ENCODE measurements around the gene AGFG1.
A peak's percentile ranks its signal among the peaks of the same experiment; 100 is the strongest.
"Not testable (repeated sequence)": the region's sequence is repeated elsewhere in the genome, so short reads cannot be mapped to it uniquely, and the experiment has no call there.

The AGFG1 gene

DNA sequence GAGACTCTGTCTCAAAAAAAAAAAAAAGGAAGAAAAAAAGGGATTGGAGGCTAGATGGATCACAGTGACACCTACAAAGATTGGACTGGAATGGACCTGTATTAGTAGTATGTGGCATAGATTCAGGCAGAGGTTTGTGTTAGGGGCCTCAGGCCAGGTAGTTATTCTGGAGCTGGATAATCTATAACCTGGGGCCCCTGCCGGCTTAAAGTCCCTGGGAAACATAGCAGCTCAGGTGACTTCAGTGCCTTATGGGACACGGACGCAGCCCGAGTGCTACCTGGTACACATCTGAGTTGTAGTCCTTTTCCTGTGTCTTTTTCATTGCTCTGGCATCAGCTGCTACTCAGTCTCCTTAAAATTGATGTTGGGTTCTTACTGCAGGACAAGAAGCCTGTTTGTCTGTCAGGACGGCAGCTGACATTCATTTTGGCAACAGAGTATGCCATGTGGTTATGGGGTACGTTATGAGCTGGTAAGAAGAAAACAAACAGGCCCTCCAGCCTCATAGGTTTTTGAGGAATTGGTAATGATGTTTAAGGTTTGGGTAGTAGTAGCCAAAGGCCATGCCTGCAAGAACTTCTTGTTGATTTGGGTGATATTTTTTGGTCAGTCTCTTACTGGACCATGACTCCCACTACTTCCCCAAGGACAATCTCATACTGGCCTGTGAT is 27.8 kb downstream of the AGFG1 start:
- DNase-seq (ENCODE audit: low read depth, low spot score), result no peak

DNA sequence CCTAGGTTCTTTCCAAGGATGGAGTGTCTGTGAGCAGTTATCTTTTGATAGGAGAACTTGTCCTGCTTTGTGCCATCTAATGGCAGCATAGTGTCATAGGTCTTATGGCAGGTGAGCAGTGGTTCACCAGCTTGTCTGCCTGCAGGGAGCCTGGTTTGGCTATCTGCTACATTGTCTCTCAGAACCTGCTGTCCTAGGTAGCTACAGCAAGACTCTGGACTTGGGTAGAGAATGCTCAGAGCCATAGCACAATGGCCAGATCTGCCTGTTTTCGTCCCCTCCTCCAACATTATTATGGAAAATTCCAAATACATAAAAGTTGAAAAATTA is 28.3 kb downstream of the AGFG1 start:
- DNase-seq (ENCODE audit: low read depth, low spot score), result no peak

- DNase-seq (ENCODE audit: low read depth, low spot score), result peak; percentile 73
These were observed 31.8 kb downstream of the AGFG1 start for GRCh38 chr2:227503433-227504406.

- no peak for DNase-seq (ENCODE audit: low read depth, low spot score)
These were observed 32.7 kb downstream of the AGFG1 start for GRCh38 chr2:227504700-227505099.

DNA sequence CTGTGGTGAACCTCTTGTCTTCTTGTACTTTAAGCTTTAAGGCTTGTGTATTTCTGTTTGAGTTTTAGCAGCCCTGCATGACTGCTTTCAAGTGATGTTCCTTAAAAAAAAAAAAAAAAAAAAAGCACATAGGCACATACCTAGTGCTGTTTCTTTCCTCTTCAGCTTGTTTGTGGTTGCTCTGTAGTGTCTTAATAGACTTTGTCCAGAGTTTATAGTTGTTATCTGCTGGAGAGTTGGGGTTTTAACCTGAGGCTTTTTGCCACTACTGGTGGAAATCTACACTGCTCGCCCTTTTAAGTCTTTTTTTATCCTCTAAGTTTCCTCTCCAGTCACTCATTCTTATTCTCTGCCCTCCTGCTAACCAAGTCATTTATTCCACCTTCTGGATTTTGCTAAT is 34.5 kb downstream of the AGFG1 start:
- DNase-seq (ENCODE audit: low read depth, low spot score), result no peak

DNA sequence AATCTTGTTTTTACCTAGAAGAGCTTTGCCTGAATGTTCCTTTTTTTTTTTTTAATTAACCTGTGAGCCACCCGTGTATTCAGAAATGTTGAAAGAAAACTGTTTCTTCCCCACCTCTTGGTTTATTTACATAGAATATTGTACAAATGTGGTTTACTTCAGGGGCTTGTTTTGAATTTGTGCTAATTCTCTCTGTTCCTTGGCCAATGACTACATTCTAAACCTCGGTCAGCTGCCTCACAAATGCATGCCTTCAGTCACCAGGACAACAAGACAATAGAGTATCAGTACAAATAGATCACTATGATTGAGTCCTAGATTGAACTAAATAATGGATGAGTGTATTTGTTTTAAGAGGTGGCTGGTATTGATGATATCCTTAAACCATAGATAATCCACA is 36.0 kb downstream of the AGFG1 start:
- peak; percentile 69 for DNase-seq (ENCODE audit: low read depth, low spot score)

- no peak for DNase-seq (ENCODE audit: low read depth, low spot score)
These were observed 37.1 kb downstream of the AGFG1 start for GRCh38 chr2:227509076-227509475.

GRCh38 chr2:227509824-227510619 is 38.1 kb downstream of the AGFG1 start:
- peak; percentile 16 for DNase-seq (ENCODE audit: low read depth, low spot score)

- DNase-seq (ENCODE audit: low read depth, low spot score), result no peak
These were observed 38.6 kb downstream of the AGFG1 start for GRCh38 chr2:227510620-227510958.

GRCh38 chr2:227511239-227511930 is 39.4 kb downstream of the AGFG1 start:
- no peak for DNase-seq (ENCODE audit: low read depth, low spot score)

- DNase-seq (ENCODE audit: low read depth, low spot score), result no peak
These were observed 40.0 kb downstream of the AGFG1 start for GRCh38 chr2:227511955-227512354.

GRCh38 chr2:227513113-227513512 is 41.2 kb downstream of the AGFG1 start:
- DNase-seq (ENCODE audit: low read depth, low spot score), result peak; percentile 10

DNA sequence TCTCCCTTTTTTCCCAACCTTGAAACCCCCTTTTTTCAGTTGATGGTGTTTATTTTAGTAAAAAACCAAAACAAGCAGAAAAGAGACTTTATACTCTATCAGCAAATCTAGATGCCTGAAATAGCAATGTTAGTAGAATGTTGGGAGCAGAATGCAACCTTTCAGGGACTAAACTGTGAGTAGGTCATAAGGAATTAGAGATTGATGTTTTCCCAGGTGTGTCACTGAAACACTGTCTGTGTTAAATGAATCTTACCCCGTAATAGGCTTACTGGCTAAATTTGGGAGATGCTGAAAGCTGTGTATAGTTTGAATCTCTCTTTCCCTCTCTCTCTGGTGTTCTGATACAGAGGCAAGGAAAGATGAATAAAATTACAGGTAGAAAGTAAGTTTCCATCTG is 43.8 kb downstream of the AGFG1 start:
- peak; percentile 9 for DNase-seq (ENCODE audit: low read depth, low spot score)

- no peak for DNase-seq (ENCODE audit: low read depth, low spot score)
These were observed 45.8 kb downstream of the AGFG1 start for GRCh38 chr2:227517724-227518123.

- peak; percentile 47 for DNase-seq (ENCODE audit: low read depth, low spot score)
These were observed 46.4 kb downstream of the AGFG1 start for GRCh38 chr2:227518278-227518865.

DNA sequence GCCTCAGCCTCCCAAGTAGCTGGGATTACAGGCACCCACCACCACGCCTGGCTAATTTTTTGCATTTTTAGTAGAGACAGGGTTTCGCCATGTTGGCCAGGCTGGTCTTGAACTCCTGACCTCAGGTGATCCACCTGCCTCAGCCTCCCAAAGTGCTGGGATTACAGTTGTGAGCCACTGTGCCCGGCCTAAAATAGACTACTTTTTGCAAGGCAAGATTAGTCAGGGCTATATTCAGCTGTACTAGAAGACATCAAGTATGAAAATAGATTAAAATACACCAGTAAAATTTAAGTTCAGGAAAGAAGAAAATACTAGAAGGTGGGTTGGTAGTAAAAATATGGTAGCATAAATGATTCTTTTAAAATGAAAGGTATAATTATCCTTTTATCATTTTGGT is 49.2 kb downstream of the AGFG1 start:
- not testable (repeated sequence) for DNase-seq (ENCODE audit: low read depth, low spot score)

DNA sequence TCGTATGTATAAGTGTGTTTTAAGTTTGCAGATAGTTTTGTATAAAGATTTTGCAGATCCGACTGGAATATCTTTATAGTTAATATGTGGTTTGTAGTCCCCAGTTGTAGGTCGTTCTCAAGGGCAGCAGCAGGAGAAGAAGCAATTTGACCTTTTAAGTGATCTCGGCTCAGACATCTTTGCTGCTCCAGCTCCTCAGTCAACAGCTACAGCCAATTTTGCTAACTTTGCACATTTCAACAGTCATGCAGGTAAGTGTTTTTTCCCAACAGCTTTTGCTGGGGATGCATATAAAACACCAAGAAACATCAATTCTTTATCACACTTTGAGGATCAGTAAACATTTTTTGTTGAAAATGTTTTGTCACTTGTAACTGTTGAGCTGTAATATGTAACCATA is 52.7 kb downstream of the AGFG1 start:
- DNase-seq (ENCODE audit: low read depth, low spot score), result no peak

DNA sequence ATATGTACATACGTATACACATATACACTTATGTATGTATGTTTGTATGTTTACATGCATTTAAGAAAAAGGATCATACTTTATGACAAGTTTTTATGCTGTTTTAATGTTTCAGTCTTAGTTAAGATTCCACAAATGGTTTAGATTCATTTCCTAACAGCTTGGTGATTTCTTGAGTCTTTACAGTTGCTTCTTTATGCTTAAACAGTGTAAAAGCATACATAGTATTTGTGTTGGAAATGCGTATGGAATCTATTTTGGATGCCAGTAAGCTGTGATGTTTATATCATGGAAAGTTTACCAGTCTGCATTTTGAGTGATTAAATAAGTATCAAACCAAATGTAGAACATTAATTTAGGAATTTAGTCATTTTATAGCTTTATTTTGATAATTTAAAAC is 55.4 kb downstream of the AGFG1 start:
- no peak for DNase-seq (ENCODE audit: low read depth, low spot score)

GRCh38 chr2:227528803-227529202 is 56.8 kb downstream of the AGFG1 start:
- DNase-seq (ENCODE audit: low read depth, low spot score), result no peak

DNA sequence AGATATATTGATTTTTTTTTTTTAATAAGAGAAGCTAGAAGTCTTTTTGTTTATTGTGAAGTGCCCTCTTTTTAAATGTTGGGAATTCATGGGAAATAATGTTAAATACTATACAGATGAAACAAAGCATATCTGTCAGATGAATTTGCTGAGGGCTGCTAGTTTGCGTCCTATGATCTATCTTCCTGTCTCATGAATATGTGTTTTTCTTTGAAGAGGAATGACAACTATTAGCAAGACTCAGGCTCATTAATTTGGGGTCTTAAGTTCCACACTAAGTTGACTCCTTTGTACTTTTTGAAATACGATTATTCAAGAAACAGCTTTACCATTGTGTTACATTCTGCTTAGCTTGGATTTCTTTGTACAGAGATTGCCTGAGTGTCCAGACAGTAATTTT is 57.9 kb downstream of the AGFG1 start:
- DNase-seq (ENCODE audit: low read depth, low spot score), result no peak

DNA sequence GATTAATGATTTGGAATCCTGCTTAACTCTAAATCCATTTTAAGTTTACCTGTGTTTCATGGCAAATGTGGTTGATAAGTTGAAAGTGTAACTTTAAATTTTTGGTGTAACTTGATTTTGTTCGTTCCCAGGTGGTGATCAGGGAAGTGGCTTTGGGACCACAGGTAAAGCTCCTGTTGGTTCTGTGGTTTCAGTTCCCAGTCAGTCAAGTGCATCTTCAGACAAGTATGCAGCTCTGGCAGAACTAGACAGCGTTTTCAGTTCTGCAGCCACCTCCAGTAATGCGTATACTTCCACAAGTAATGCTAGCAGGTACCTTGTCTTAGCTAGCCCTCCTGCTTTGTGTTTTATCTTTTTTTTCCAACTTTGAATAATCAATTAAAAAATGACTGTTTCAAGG is 62.8 kb downstream of the AGFG1 start:
- no peak for DNase-seq (ENCODE audit: low read depth, low spot score)

Measured in astrocyte of the hippocampus (primary cell).